Mesodermal cell (in vitro differentiated cells): ENCODE data around the gene TBPL1.

Source experiments
- H3K27ac ChIP-seq: 2 replicates; pipeline ENCODE4 v1.7.0; 2013; ENCODE audit warnings: mild to moderate bottlenecking, low read depth, low read length, moderate library complexity; ENCODE audit not compliant: severe bottlenecking
- H3K36me3 ChIP-seq: 2 replicates; pipeline ENCODE4 v1.7.1; 2013; ENCODE audit warnings: mild to moderate bottlenecking, low read length, moderate library complexity; ENCODE audit not compliant: control insufficient read depth, insufficient read depth
- H3K4me1 ChIP-seq: one replicate; pipeline ENCODE4 v1.7.1; 2013; ENCODE audit warnings: mild to moderate bottlenecking, low read length; ENCODE audit not compliant: insufficient read depth, control insufficient read depth, poor library complexity, severe bottlenecking
- H3K4me3 ChIP-seq: 2 replicates; pipeline ENCODE4 v1.7.0; 2013; ENCODE audit warnings: low read length, control low read depth, mild to moderate bottlenecking; ENCODE audit not compliant: insufficient read depth, poor library complexity, severe bottlenecking; ENCODE audit errors: extremely low read depth
- H3K9me3 ChIP-seq: 2 replicates; pipeline ENCODE4 v1.7.1; 2013; ENCODE audit warnings: mild to moderate bottlenecking, low read length, moderate library complexity; ENCODE audit not compliant: control insufficient read depth
- WGBS, 2 experiments: methylation state at CpG; one replicate each; pipeline ENCODE4 v1.1.5; 2013; ENCODE audit warnings: missing lambda C conversion rate in 2 of 2; ENCODE audit not compliant: insufficient coverage in 2 of 2; 5-methylcytosine and 5-hydroxymethylcytosine counted together

Gene TBPL1

GRCh38 chr6:133954657-133955576, 1.9 kb downstream of the TBPL1 start:
- H3K27ac ChIP-seq = no peak overlapping the region
- H3K36me3 ChIP-seq = no peaks in the 10 kb centered on the region
- WGBS, 2 experiments = 83% methylated on average over 4 of the region's 7 CpGs
- H3K4me1 ChIP-seq = peaks cover 11% of the 10 kb centered on the region
- no peak overlapping the region for H3K4me3 ChIP-seq
- H3K9me3 ChIP-seq = no peaks in the 10 kb centered on the region

GRCh38 chr6:133955582-133956415, 2.8 kb downstream of the TBPL1 start:
- Histone ChIP-seq H3K4me3 (no peak overlapping the region), H3K4me1 (peaks cover 11% of the 10 kb centered on the region), H3K27ac (no peak overlapping the region), H3K36me3 (no peaks in the 10 kb centered on the region), H3K9me3 (no peaks in the 10 kb centered on the region)
- WGBS, 2 experiments = 92 to 100% methylated on average over 2 to 5 of the region's 5 CpGs

- Histone ChIP-seq H3K4me1 (peaks cover 11% of the 10 kb centered on the region), H3K36me3 (no peaks in the 10 kb centered on the region), H3K9me3 (no peaks in the 10 kb centered on the region), H3K4me3 (no peak overlapping the region), H3K27ac (no peak overlapping the region)
- 88 to 100% methylated on average over 1 of the region's 3 CpGs for whole genome bisulfite sequencing, 2 experiments
Measured at GRCh38 chr6:133956416-133957049, 3.5 kb downstream of the TBPL1 start.

- Histone ChIP-seq H3K4me3 (no peak overlapping the region), H3K27ac (no peak overlapping the region), H3K4me1 (peaks cover 17% of the 10 kb centered on the region), H3K36me3 (no peaks in the 10 kb centered on the region), H3K9me3 (no peaks in the 10 kb centered on the region)
- 92 to 94% methylated on average over 3 of the region's 4 CpGs for WGBS, 2 experiments
Measured at GRCh38 chr6:133957227-133957626, 4.2 kb downstream of the TBPL1 start.

GRCh38 chr6:133957780-133958242, 4.8 kb downstream of the TBPL1 start:
- WGBS, 2 experiments = 100% methylated on average over 1 of the region's 2 CpGs
- H3K4me3 ChIP-seq = no peak overlapping the region
- no peak overlapping the region for H3K27ac ChIP-seq
- H3K9me3 ChIP-seq = no peaks in the 10 kb centered on the region
- peaks cover 21% of the 10 kb centered on the region for H3K4me1 ChIP-seq
- H3K36me3 ChIP-seq = no peaks in the 10 kb centered on the region

GRCh38 chr6:133958791-133959190, 5.8 kb downstream of the TBPL1 start:
- no peaks in the 10 kb centered on the region for H3K36me3 ChIP-seq
- H3K9me3 ChIP-seq = no peaks in the 10 kb centered on the region
- H3K4me1 ChIP-seq = peaks cover 21% of the 10 kb centered on the region
- H3K4me3 ChIP-seq = no peak overlapping the region
- H3K27ac ChIP-seq = no peak overlapping the region
- 90 to 100% methylated on average over 2 to 3 of the region's 3 CpGs for WGBS, 2 experiments

- H3K4me3 ChIP-seq = no peak overlapping the region
- H3K9me3 ChIP-seq = no peaks in the 10 kb centered on the region
- H3K36me3 ChIP-seq = no peaks in the 10 kb centered on the region
- peaks cover 13% of the 10 kb centered on the region for H3K4me1 ChIP-seq
- 84% methylated on average over 2 of the region's 4 CpGs; no CpG with 5 or more reads in 1 of the 2 experiments for WGBS, 2 experiments
- H3K27ac ChIP-seq = no peak overlapping the region
Measured at GRCh38 chr6:133959667-133960368, 6.8 kb downstream of the TBPL1 start.

- no peak overlapping the region for H3K4me3 ChIP-seq
- H3K27ac ChIP-seq = no peak overlapping the region
- H3K4me1 ChIP-seq = peaks cover 10% of the 10 kb centered on the region
- WGBS, 2 experiments = 89 to 95% methylated on average over 7 of the region's 7 CpGs
- no peaks in the 10 kb centered on the region for H3K9me3 ChIP-seq
- no peaks in the 10 kb centered on the region for H3K36me3 ChIP-seq
Measured at GRCh38 chr6:133961831-133962230, 8.8 kb downstream of the TBPL1 start.

GRCh38 chr6:133964052-133964451, 11.0 kb downstream of the TBPL1 start:
- 100% methylated on average over 1 of the region's 1 CpG; no CpG with 5 or more reads in 1 of the 2 experiments for WGBS, 2 experiments
- no peaks in the 10 kb centered on the region for H3K9me3 ChIP-seq
- H3K4me3 ChIP-seq = no peak overlapping the region
- no peaks in the 10 kb centered on the region for H3K36me3 ChIP-seq
- H3K4me1 ChIP-seq = peaks cover 18% of the 10 kb centered on the region
- no peak overlapping the region for H3K27ac ChIP-seq

GRCh38 chr6:133964702-133965101, 11.7 kb downstream of the TBPL1 start:
- H3K4me1 ChIP-seq = peaks cover 18% of the 10 kb centered on the region
- no peaks in the 10 kb centered on the region for H3K36me3 ChIP-seq
- H3K27ac ChIP-seq = no peak overlapping the region
- 100% methylated on average over 2 of the region's 4 CpGs for WGBS, 2 experiments
- H3K9me3 ChIP-seq = no peaks in the 10 kb centered on the region
- H3K4me3 ChIP-seq = no peak overlapping the region
